Stomach smooth muscle (tissue), 2 donors: ENCODE data around the gene DMXL2.

Experiments used
- H3K27ac ChIP-seq: one replicate; pipeline ENCODE4 v1.7.0; 2013; ENCODE audit warnings: mild to moderate bottlenecking, low read length, inconsistent platforms
- H3K27me3 ChIP-seq, 2 donors: one replicate each; pipeline ENCODE4 v1.7.0; 2013; ENCODE audit warnings: low read length in 2 of 2; ENCODE audit not compliant: insufficient read depth in 2 of 2, control insufficient read depth in 1 of 2
- H3K36me3 ChIP-seq, 2 donors: one replicate each; pipeline ENCODE4 v1.7.0; 2013; ENCODE audit warnings: low read length in 2 of 2; ENCODE audit not compliant: control insufficient read depth in 2 of 2, insufficient read depth in 2 of 2
- H3K4me1 ChIP-seq: one replicate; pipeline ENCODE4 v1.7.0; 2013; ENCODE audit warnings: low read length; ENCODE audit not compliant: control insufficient read depth, insufficient read depth
- H3K4me3 ChIP-seq, 2 donors: one replicate each; pipeline ENCODE4 v1.7.0; 2013; ENCODE audit warnings: low read length in 2 of 2
- H3K9ac ChIP-seq, 2 donors: one replicate each; pipeline ENCODE4 v1.7.0; 2013; ENCODE audit warnings: low read length in 2 of 2, mild to moderate bottlenecking in 1 of 2
- H3K9me3 ChIP-seq, 2 donors: one replicate each; pipeline ENCODE4 v1.7.0; 2013; ENCODE audit warnings: low read length in 2 of 2; ENCODE audit not compliant: control insufficient read depth in 2 of 2
- donor health status: healthy.
- donor health status: Pancreatic carcinoma.

Gene DMXL2

GRCh38 chr15:51491941-51492340 lies 130.6 kb downstream of the DMXL2 start:
- H3K4me3 ChIP-seq = no peak overlapping the region
- H3K36me3 ChIP-seq = peaks cover 4 to 6% of the 10 kb centered on the region in 2 donors
- no peaks in the 10 kb centered on the region for H3K9me3 ChIP-seq
- no peaks in the 10 kb centered on the region for H3K27me3 ChIP-seq
- no peak overlapping the region for H3K9ac ChIP-seq
- no peak overlapping the region for H3K27ac ChIP-seq
- no peaks in the 10 kb centered on the region for H3K4me1 ChIP-seq

DNA sequence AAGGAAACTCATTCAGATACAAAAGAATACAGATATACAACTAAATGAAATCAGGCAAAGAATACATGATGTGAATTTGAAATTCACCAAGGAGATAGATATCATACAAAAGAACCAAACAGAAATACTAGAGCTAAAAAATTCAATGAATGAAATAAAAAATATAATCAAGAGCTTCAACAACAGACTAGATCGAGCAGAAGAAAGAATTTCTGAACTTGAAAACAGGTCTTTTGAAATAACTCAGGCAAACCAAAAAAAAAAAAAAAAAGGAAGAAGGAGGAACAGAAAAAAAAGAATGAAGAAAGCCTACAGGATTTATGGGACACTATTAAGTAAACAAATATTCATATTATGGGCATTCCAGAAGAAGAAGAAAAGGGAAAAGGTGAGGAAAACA lies 137.8 kb downstream of the DMXL2 start:
- Histone ChIP-seq H3K9ac (no peak overlapping the region), H3K4me1 (no peaks in the 10 kb centered on the region), H3K27me3 (no peaks in the 10 kb centered on the region), H3K4me3 (no peak overlapping the region), H3K36me3 (peaks cover 12 to 13% of the 10 kb centered on the region in 2 donors), H3K9me3 (peaks cover 5 to 14% of the 10 kb centered on the region in 2 donors), H3K27ac (no peak overlapping the region)

- H3K36me3 ChIP-seq = peaks cover 12 to 14% of the 10 kb centered on the region in 2 donors
- H3K27ac ChIP-seq = no peak overlapping the region
- H3K27me3 ChIP-seq = no peaks in the 10 kb centered on the region
- H3K9ac ChIP-seq = no peak overlapping the region
- H3K4me3 ChIP-seq = no peak overlapping the region
- peaks cover 5 to 14% of the 10 kb centered on the region in 2 donors for H3K9me3 ChIP-seq
- H3K4me1 ChIP-seq = no peaks in the 10 kb centered on the region
These were observed 138.6 kb downstream of the DMXL2 start for GRCh38 chr15:51483985-51484384.

- peaks cover 9 to 14% of the 10 kb centered on the region in 2 donors for H3K36me3 ChIP-seq
- peaks cover 5 to 14% of the 10 kb centered on the region in 2 donors for H3K9me3 ChIP-seq
- H3K27me3 ChIP-seq = no peaks in the 10 kb centered on the region
- H3K27ac ChIP-seq = no peak overlapping the region
- no peaks in the 10 kb centered on the region for H3K4me1 ChIP-seq
- H3K9ac ChIP-seq = no peak overlapping the region
- no peak overlapping the region for H3K4me3 ChIP-seq
These were observed 139.1 kb downstream of the DMXL2 start for GRCh38 chr15:51483520-51483919.

DNA sequence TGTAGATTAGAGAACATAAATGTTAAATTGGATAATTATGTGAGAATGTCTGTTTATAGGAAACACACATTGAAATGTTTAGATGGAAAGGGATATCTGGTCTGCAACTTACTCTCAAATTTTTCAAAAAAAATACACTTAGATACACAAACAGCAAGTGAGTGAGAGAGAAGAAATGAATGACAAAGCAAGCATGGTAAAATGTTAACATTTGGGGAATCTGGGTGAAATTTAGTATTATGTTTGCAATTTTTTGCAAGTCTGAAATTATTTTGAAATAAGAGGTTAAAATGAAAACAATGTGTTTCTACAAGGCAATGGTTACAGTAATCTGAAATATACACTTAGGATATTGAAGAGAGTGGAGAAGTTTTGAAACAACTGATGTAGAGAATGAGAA lies 146.8 kb downstream of the DMXL2 start:
- Histone ChIP-seq H3K27me3 (no peaks in the 10 kb centered on the region), H3K4me3 (no peak overlapping the region), H3K9ac (no peak overlapping the region), H3K4me1 (no peaks in the 10 kb centered on the region), H3K27ac (no peak overlapping the region), H3K9me3 (no peaks in the 10 kb centered on the region), H3K36me3 (peaks cover 0 to 5% of the 10 kb centered on the region in 2 donors)

DNA sequence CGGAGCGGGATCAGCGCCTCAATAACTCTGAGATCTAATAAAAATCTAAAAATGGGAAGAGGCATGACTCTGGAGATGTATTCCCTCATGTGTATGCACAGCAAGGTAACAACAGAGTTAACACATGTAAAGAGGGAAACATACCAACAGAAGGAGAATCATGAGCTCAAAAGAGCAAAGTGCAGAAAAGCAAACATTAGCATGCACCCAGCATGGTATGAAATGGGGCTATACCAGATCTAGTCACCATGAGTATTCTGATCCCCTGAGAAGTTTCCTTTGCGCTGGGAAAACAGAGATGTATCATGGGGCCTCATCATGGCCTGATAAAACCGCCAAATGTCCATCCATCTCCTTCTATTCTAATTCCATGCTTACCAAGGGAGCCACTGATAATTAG lies 152.1 kb downstream of the DMXL2 start:
- Histone ChIP-seq H3K4me3 (no peak overlapping the region), H3K9ac (no peak overlapping the region), H3K27me3 (no peaks in the 10 kb centered on the region), H3K9me3 (no peaks in the 10 kb centered on the region), H3K4me1 (no peaks in the 10 kb centered on the region), H3K27ac (no peak overlapping the region), H3K36me3 (peaks cover 5 to 8% of the 10 kb centered on the region in 2 donors)

DNA sequence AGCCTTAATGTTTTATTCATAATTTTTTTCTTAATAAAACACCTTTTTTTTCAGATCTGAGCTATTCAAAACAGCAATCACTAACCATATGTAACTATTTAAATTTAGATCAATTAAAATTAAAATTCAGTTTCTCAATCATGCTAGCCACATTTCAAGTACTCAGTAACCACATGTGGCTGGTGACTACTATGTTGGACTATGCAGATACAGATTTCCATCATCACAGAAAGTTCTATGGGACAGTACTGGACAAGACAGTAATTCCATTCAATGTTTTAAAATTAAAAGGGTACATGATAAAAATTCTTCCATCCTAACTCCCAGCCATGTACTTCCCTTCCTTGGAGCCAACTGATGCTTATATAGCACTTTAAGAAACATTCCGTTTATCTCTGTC lies 161.8 kb downstream of the DMXL2 start:
- no peaks in the 10 kb centered on the region for H3K4me1 ChIP-seq
- no peaks in the 10 kb centered on the region for H3K9me3 ChIP-seq
- no peak overlapping the region for H3K9ac ChIP-seq
- no peak overlapping the region for H3K4me3 ChIP-seq
- H3K27me3 ChIP-seq = no peaks in the 10 kb centered on the region
- peaks cover 17 to 18% of the 10 kb centered on the region in 2 donors for H3K36me3 ChIP-seq
- H3K27ac ChIP-seq = no peak overlapping the region

DNA sequence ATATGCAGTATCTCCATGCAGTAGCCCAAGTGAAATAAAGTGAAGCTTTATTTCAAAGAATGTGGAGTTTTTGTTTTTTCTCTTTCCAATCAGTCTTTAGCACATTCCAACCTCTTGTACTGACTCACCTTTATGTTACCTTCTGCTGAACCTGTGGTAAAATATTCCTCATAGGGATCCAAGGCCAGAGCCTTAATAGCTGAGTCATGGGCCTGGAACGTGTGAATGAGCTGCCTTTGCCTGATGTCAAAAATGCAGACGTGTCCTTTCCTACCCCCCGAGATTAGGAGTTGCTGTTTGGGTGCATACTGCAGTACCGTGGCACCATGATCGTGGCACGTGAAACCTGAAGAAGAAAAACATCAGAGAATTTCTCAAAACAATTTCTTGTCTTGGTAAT lies 172.6 kb downstream of the DMXL2 start:
- Histone ChIP-seq H3K36me3 (peaks cover 16 to 18% of the 10 kb centered on the region in 2 donors), H3K27ac (no peak overlapping the region), H3K4me3 (no peak overlapping the region), H3K9me3 (no peaks in the 10 kb centered on the region), H3K4me1 (no peaks in the 10 kb centered on the region), H3K27me3 (no peaks in the 10 kb centered on the region), H3K9ac (no peak overlapping the region)

DNA sequence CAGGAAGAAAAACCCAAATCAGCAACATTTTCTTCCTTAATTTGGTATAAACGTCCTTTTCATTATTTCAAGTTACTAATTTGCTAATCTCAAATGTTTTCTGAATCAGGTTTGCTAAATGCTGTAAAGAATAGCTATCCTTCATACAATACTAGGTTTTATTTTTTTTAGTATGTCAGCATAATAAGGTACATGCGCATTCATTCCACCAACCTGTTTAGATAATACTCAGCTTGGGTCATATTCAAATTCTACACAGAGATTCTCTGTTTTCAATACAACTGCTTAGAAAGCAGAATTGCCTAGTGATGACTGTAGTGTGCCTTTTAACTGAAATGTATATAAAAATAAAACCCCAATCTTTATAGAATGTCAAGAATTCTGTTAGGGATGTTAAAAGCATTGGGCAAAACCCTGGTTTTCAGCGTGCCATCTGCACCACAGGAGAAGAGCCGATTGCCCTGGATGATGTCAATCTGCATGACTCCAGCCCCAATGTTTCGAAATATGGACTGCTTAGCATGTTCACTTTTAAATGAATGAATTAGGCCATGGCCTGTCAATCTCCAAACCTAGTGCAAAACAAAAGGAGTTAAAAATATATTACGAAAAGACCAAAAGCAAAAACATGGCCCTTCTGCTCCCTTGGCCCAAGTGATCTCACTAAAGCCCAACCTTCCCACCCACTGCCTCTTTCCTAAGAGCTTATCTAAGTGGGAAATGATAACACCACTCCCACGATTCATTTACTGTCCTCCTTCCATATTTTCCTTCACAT lies 173.8 kb downstream of the DMXL2 start:
- Histone ChIP-seq H3K9me3 (no peaks in the 10 kb centered on the region), H3K4me3 (no peak overlapping the region), H3K9ac (no peak overlapping the region), H3K27me3 (no peaks in the 10 kb centered on the region), H3K27ac (no peak overlapping the region), H3K4me1 (no peaks in the 10 kb centered on the region), H3K36me3 (peaks cover 13 to 18% of the 10 kb centered on the region in 2 donors)

DNA sequence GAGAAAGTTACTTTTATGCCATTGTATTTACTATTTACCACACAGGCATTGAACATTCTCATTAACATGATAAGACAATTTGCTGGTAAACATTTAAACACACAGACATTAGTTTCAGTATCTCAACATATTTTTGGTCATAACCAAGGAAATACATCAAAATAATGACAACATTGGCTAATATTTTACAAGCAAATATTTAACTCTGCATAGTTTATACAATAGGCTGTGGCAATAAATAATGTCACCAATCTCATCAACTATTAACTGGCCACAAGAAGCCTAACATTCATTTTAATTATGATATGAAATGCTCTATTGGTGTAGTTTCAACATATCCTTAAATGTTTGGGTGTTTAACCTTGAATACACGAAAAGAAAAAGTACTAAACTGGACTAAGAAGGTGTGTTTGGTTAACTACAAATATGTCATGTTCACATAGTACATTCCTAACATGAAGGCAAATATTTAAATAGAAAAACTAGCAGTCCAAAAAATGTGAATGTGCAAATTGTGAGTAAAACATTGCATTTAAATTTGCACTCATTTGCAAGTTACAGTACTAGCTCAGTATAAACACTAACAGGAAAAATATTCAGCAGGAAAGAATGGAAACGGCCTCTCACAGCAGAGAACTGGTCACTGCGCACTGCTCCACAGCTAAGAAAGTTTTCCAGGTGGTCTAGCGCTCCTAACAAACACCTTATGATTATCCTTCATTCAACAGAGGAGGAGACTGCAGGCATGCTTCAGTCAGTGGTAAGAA lies 174.5 kb downstream of the DMXL2 start:
- Histone ChIP-seq H3K4me3 (no peak overlapping the region), H3K27me3 (no peaks in the 10 kb centered on the region), H3K9me3 (no peaks in the 10 kb centered on the region), H3K4me1 (no peaks in the 10 kb centered on the region), H3K36me3 (peaks cover 13 to 18% of the 10 kb centered on the region in 2 donors), H3K9ac (no peak overlapping the region), H3K27ac (no peak overlapping the region)
